ENCODE data around the gene BCL2L1.

DNA sequence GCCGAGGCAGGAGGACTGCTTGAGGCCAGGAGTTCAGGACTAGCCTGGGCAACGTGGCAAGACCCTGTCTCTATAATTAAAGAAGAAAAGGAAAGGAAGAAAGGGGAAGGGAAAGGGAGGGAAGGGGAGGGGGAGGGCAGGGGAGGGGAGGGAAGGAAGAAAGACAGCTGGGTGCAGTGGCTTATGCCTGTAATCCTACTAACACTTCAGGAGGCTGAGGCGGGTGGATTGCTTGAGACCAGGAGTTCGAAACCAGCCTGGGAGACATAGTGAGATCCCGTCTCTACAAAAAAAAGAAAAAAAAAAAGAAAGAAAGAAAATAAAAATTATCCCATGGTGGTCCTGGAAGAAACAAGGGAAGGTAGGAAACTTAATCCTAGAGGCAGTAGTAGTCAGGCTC lies 33.5 kb downstream of the BCL2L1 start:
- TF ChIP-seq POLR2A (IDR thresholded peaks at IDR 0.05; ENCODE audit: low read depth, low read length): no peak
- TF ChIP-seq POLR2AphosphoS5 (IDR thresholded peaks at IDR 0.05; ENCODE audit: low read depth, low read length): no peak

Data from GM12891 (cell line).